Astrocyte (in vitro differentiated cells and primary cell): Measurements from ENCODE around the gene ARAP1. TPM values are rescaled to one million over a fixed set of nuclear protein-coding genes. Genes with fewer than 3 reads are reported as not detected.

ENCODE experiments used
- DNase-seq: peaks from one replicate; pipeline ENCODE4 v3.0.0-alpha.2; 2010; ENCODE audit warnings: low read depth
- FAIRE-seq: peaks from 2 replicates; lab custom pipeline; 2011; peaks lifted over from hg19 to GRCh38; lab: Jason Lieb, UNC
- H2AFZ ChIP-seq: 2 replicates; pipeline ENCODE4 v1.6.0; 2012; ENCODE audit warnings: low read depth, low read length, inconsistent platforms
- H3K27ac ChIP-seq: 2 replicates; pipeline ENCODE4 v1.5.1; 2011; ENCODE audit warnings: low read depth, low read length, inconsistent platforms
- H3K27me3 ChIP-seq: 2 replicates; pipeline ENCODE4 v1.6.0; 2011; ENCODE audit warnings: low read length, inconsistent platforms; ENCODE audit not compliant: insufficient read depth
- H3K36me3 ChIP-seq: 2 replicates; pipeline ENCODE4 v1.5.1; 2011; ENCODE audit warnings: low read length, inconsistent platforms; ENCODE audit not compliant: insufficient read depth
- H3K4me1 ChIP-seq: 2 replicates; pipeline ENCODE4 v1.5.1; 2011; ENCODE audit warnings: low read length, inconsistent platforms; ENCODE audit not compliant: insufficient read depth
- H3K4me2 ChIP-seq: 2 replicates; pipeline ENCODE4 v1.6.0; 2012; ENCODE audit warnings: low read length, inconsistent platforms
- H3K4me3 ChIP-seq: 2 replicates; pipeline ENCODE4 v1.5.1; 2011; ENCODE audit warnings: low read depth, mild to moderate bottlenecking, low read length, inconsistent platforms; ENCODE audit not compliant: insufficient read depth
- H3K79me2 ChIP-seq: 2 replicates; pipeline ENCODE4 v1.6.0; 2012; ENCODE audit warnings: mild to moderate bottlenecking, low read length, inconsistent platforms; ENCODE audit not compliant: insufficient read depth
- H3K9ac ChIP-seq: 2 replicates; pipeline ENCODE4 v1.6.0; 2012; ENCODE audit warnings: mild to moderate bottlenecking, low read length, inconsistent platforms
- H3K9me3 ChIP-seq: 2 replicates; pipeline ENCODE4 v1.5.1; 2012; ENCODE audit warnings: low read depth, mild to moderate bottlenecking, low read length, inconsistent platforms; ENCODE audit not compliant: insufficient read depth
- H4K20me1 ChIP-seq: 2 replicates; pipeline ENCODE4 v1.6.0; 2012; ENCODE audit warnings: low read length, inconsistent platforms; ENCODE audit not compliant: insufficient read depth
- H3K27ac Mint-ChIP-seq: one replicate; pipeline ENCODE4 v1.8.0; 2021; ENCODE audit warnings: mild to moderate bottlenecking, mixed read lengths; ENCODE audit not compliant: unreplicated experiment
- H3K27me3 Mint-ChIP-seq: one replicate; pipeline ENCODE4 v1.8.0; 2021; ENCODE audit warnings: low read depth, mixed read lengths; ENCODE audit not compliant: unreplicated experiment
- H3K36me3 Mint-ChIP-seq: one replicate; pipeline ENCODE4 v1.8.0; 2021; ENCODE audit warnings: low read depth, mixed read lengths; ENCODE audit not compliant: unreplicated experiment
- H3K4me1 Mint-ChIP-seq: one replicate; pipeline ENCODE4 v1.8.0; 2021; ENCODE audit warnings: low read depth, mixed read lengths; ENCODE audit not compliant: unreplicated experiment
- H3K4me3 Mint-ChIP-seq: one replicate; pipeline ENCODE4 v1.8.0; 2021; ENCODE audit warnings: mild to moderate bottlenecking, moderate library complexity, mixed read lengths; ENCODE audit not compliant: unreplicated experiment
- H3K9me3 Mint-ChIP-seq: one replicate; pipeline ENCODE4 v1.8.0; 2021; ENCODE audit warnings: mild to moderate bottlenecking, mixed read lengths; ENCODE audit not compliant: unreplicated experiment
- CTCF ChIP-seq: IDR thresholded peaks from 2 replicates; pipeline ENCODE4 v1.5.1; 2011; ENCODE audit warnings: low read depth, mild to moderate bottlenecking, inconsistent platforms, low read length, moderate library complexity; ENCODE audit not compliant: insufficient read depth
- EZH2 ChIP-seq: IDR thresholded peaks from 2 replicates; pipeline ENCODE4 v1.6.1; 2012; ENCODE audit warnings: mild to moderate bottlenecking, low read length, inconsistent platforms; ENCODE audit not compliant: insufficient read depth
- total RNA-seq: library from RNA; stranded (reverse); gene quantifications from 2 replicates; pipeline ENCODE4 v1.2.1, GENCODE V29; 2021

ARAP1 gene
- total RNA-seq, 1 donor from 2014 or later, result 31.9 TPM

DNA sequence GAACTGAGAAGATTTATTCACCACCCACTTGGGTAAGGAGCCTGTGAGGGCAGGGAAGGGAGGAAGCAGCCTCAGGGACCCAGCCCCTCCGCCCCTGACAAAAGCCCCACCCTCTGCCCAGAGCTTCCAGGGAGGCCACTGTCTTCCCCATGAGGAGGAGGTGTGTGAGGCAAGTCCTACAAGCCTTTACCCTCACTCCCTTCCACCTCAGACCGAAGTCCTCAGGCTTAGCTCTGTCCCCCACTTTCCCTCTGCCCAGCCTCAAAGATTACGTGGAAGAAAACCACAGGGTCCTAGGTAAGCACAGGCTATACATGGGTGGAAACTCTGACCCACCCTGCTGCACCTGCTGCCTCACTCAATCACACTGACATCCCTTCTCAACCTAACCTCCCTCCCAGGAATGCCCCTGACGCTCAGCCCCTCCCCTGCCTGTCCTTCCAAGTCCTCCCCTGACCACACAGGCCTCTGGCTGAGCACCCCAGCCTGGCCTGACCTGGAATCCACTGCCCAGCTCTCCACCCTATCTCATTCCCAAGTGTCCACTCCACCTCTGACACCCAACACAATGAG is 3.6 kb upstream of the ARAP1 start:
- Histone ChIP-seq H3K9me3 (no peaks in the 10 kb centered on the region), H3K4me3 (no peak overlapping the region), H3K27ac (no peak overlapping the region), H3K27me3 (no peaks in the 10 kb centered on the region), H3K36me3 (no peaks in the 10 kb centered on the region), H4K20me1 (peaks cover 5% of the 10 kb centered on the region), H3K9ac (no peak overlapping the region), H2AFZ (no peak overlapping the region), H3K4me1 (peaks cover 41% of the 10 kb centered on the region), H3K79me2 (peaks cover 12% of the 10 kb centered on the region), H3K4me2 (no peak overlapping the region)
- FAIRE-seq (no peak), DNase-seq (no peak)
- H3K9me3 Mint-ChIP-seq, result peaks cover 12% of the 10 kb centered on the region
- H3K27ac Mint-ChIP-seq, result no peak overlapping the region
- peaks cover 39% of the 10 kb centered on the region for H3K36me3 Mint-ChIP-seq
- no peaks in the 10 kb centered on the region for H3K27me3 Mint-ChIP-seq
- TF ChIP-seq EZH2 (no peak), CTCF (no peak)
- peaks cover 26% of the 10 kb centered on the region for H3K4me1 Mint-ChIP-seq
- no peak overlapping the region for H3K4me3 Mint-ChIP-seq

DNA sequence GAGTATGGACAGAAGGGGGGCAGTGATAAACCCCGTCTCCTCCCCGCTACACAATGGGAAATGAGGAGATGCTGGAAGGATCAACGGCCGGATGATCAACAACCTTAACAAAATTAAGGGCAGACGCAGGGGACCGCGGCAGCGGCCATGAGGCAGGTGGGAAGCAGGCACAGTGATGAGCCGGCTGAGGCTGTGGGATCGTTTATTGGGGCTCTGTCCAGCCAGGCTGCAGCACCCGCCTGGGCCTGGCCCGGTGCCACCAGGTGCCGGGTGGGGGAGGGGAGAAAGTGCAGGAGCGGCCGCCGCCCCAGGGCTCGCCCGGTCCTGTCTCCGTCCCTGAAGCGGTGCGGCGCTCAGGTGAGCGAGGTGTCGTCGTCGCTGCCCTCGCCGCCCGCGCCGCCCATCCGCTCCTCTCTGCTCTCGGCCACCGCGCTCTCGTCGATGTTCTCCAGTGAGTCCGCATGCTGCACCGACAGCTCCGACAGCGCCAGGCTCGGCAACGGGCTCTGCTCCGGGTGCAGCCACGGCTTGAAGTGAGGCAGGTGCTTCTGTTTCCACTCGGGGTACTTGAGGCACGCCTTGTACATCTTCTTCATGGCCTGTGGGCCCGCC is 2.4 kb upstream of the ARAP1 start:
- Histone ChIP-seq H3K4me1 (peaks cover 39% of the 10 kb centered on the region), H3K9me3 (no peaks in the 10 kb centered on the region), H3K79me2 (peaks cover 17% of the 10 kb centered on the region), H3K36me3 (no peaks in the 10 kb centered on the region), H3K27ac (no peak overlapping the region), H3K9ac (no peak overlapping the region), H4K20me1 (peaks cover 15% of the 10 kb centered on the region), H3K27me3 (no peaks in the 10 kb centered on the region), H2AFZ (no peak overlapping the region), H3K4me3 (no peak overlapping the region), H3K4me2 (no peak overlapping the region)
- no peaks in the 10 kb centered on the region for H3K27me3 Mint-ChIP-seq
- H3K36me3 Mint-ChIP-seq, result peaks cover 33% of the 10 kb centered on the region
- TF ChIP-seq CTCF, result no peak
- TF ChIP-seq EZH2, result no peak
- H3K9me3 Mint-ChIP-seq, result peaks cover 7% of the 10 kb centered on the region
- DNase-seq (no peak), FAIRE-seq (no peak)
- H3K4me1 Mint-ChIP-seq, result peaks cover 23% of the 10 kb centered on the region
- no peak overlapping the region for H3K4me3 Mint-ChIP-seq
- H3K27ac Mint-ChIP-seq, result no peak overlapping the region

DNA sequence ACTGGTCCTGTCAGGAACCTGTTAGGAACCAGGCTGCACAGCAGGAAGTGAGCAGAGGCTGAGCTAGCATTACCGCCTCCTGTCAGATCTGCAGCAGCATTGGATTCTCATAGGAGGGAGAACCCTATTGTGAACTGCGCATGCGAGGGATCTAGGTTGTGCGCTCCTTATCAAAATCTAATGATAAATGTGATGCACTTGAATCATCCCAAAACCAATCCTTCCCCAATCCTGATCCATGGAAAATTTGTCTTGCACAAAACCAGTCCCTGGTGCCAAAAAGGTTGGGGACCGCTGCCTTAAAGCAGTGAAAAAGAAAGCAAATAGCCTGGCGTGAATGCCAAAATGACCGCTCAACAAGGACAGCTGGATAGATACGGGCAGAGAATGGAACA is 1.9 kb upstream of the ARAP1 start:
- Histone ChIP-seq H3K9me3 (no peaks in the 10 kb centered on the region), H3K36me3 (no peaks in the 10 kb centered on the region), H4K20me1 (peaks cover 19% of the 10 kb centered on the region), H3K27ac (no peak overlapping the region), H3K4me1 (peaks cover 34% of the 10 kb centered on the region), H3K9ac (no peak overlapping the region), H2AFZ (no peak overlapping the region), H3K27me3 (no peaks in the 10 kb centered on the region), H3K79me2 (peaks cover 17% of the 10 kb centered on the region), H3K4me3 (no peak overlapping the region), H3K4me2 (no peak overlapping the region)
- peaks cover 3% of the 10 kb centered on the region for H3K9me3 Mint-ChIP-seq
- no peak for TF ChIP-seq EZH2
- TF ChIP-seq CTCF, result no peak
- peaks cover 28% of the 10 kb centered on the region for H3K36me3 Mint-ChIP-seq
- H3K27me3 Mint-ChIP-seq, result no peaks in the 10 kb centered on the region
- no peak for DNase-seq
- peaks cover 23% of the 10 kb centered on the region for H3K4me1 Mint-ChIP-seq
- no peak overlapping the region for H3K27ac Mint-ChIP-seq
- no peak overlapping the region for H3K4me3 Mint-ChIP-seq
- FAIRE-seq, result no peak
